H9 (cell line): ENCODE measurements around the gene CLEC20A. TPM values are rescaled to one million over a fixed set of nuclear protein-coding genes. Genes with fewer than 3 reads are reported as not detected.

Experiments
- DNase-seq: peaks from one replicate; pipeline ENCODE4 v3.0.0-alpha.2; 2017
- H2AFZ ChIP-seq: one replicate; pipeline ENCODE4 v1.6.1; 2013; ENCODE audit warnings: mild to moderate bottlenecking, low read length, control low read depth, moderate library complexity
- H2AK5ac ChIP-seq: 2 replicates; pipeline ENCODE4 v1.6.1; 2013; ENCODE audit warnings: low read length, control low read depth, mixed read lengths; ENCODE audit not compliant: insufficient read length
- H2BK120ac ChIP-seq: one replicate; pipeline ENCODE4 v1.6.1; 2013; ENCODE audit warnings: low read depth, mild to moderate bottlenecking, low read length, control low read depth, inconsistent platforms; ENCODE audit not compliant: poor library complexity, severe bottlenecking
- H2BK12ac ChIP-seq: 2 replicates; pipeline ENCODE4 v1.6.1; 2013; ENCODE audit warnings: low read length, control low read depth, mixed read lengths, low read depth; ENCODE audit not compliant: insufficient read length
- H2BK15ac ChIP-seq: 2 replicates; pipeline ENCODE4 v1.6.1; 2013; ENCODE audit warnings: low read depth, low read length, control low read depth
- H2BK20ac ChIP-seq: one replicate; pipeline ENCODE4 v1.6.1; 2013; ENCODE audit warnings: low read depth, mild to moderate bottlenecking, low read length, control low read depth, inconsistent platforms; ENCODE audit not compliant: poor library complexity, severe bottlenecking
- H2BK5ac ChIP-seq: 2 replicates; pipeline ENCODE4 v1.6.1; 2013; ENCODE audit warnings: low read length, control low read depth, mixed read lengths; ENCODE audit not compliant: insufficient read length
- H3K14ac ChIP-seq: 2 replicates; pipeline ENCODE4 v1.6.1; 2013; ENCODE audit warnings: low read length, control low read depth; ENCODE audit not compliant: insufficient read depth
- H3K18ac ChIP-seq: 2 replicates; pipeline ENCODE4 v1.6.1; 2013; ENCODE audit warnings: low read depth, mild to moderate bottlenecking, mixed read lengths, low read length, control low read depth; ENCODE audit not compliant: insufficient read length
- H3K23ac ChIP-seq: 2 replicates; pipeline ENCODE4 v1.6.1; 2013; ENCODE audit warnings: low read length, control low read depth, mixed read lengths, low read depth; ENCODE audit not compliant: insufficient read length
- H3K23me2 ChIP-seq: 2 replicates; pipeline ENCODE4 v1.6.1; 2013; ENCODE audit warnings: low read depth, mild to moderate bottlenecking, mixed read lengths, low read length, control low read depth; ENCODE audit not compliant: insufficient read length, poor library complexity, severe bottlenecking
- H3K27ac ChIP-seq: 2 replicates; pipeline ENCODE4 v1.5.1; 2013; ENCODE audit warnings: low read length, control low read depth, mixed read lengths, low read depth; ENCODE audit not compliant: insufficient read length
- H3K27me3 ChIP-seq: 2 replicates; pipeline ENCODE4 v1.6.1; 2013; ENCODE audit warnings: low read length, control low read depth, inconsistent platforms; ENCODE audit not compliant: insufficient read depth
- H3K4ac ChIP-seq: 2 replicates; pipeline ENCODE4 v1.6.1; 2013; ENCODE audit warnings: low read depth, mild to moderate bottlenecking, control low read depth, inconsistent platforms, low read length, moderate library complexity
- H3K4me1 ChIP-seq: 2 replicates; pipeline ENCODE4 v1.6.1; 2013; ENCODE audit warnings: low read length, control low read depth, inconsistent platforms; ENCODE audit not compliant: insufficient read depth
- H3K4me2 ChIP-seq: 2 replicates; pipeline ENCODE4 v1.6.1; 2013; ENCODE audit warnings: low read length, control low read depth, mixed read lengths; ENCODE audit not compliant: insufficient read length, insufficient read depth
- H3K56ac ChIP-seq: 2 replicates; pipeline ENCODE4 v1.6.1; 2013; ENCODE audit warnings: low read depth, mild to moderate bottlenecking, mixed read lengths, low read length, control low read depth; ENCODE audit not compliant: insufficient read length
- H3K79me1 ChIP-seq: 2 replicates; pipeline ENCODE4 v1.6.1; 2013; ENCODE audit warnings: low read depth, mild to moderate bottlenecking, moderate library complexity, low read length, control low read depth, inconsistent platforms; ENCODE audit not compliant: insufficient read depth, poor library complexity, severe bottlenecking
- H3K79me2 ChIP-seq: 2 replicates; pipeline ENCODE4 v1.6.1; 2013; ENCODE audit warnings: low read length, control low read depth, inconsistent platforms; ENCODE audit not compliant: insufficient read depth
- H3K9ac ChIP-seq: 2 replicates; pipeline ENCODE4 v1.6.1; 2013; ENCODE audit warnings: low read length, control low read depth, mixed read lengths; ENCODE audit not compliant: insufficient read length; ENCODE audit errors: extremely low read depth
- H3K9me3 ChIP-seq: one replicate; pipeline ENCODE4 v1.6.1; 2013; ENCODE audit warnings: low read depth, low read length, inconsistent platforms; ENCODE audit not compliant: control insufficient read depth
- H3T11ph ChIP-seq: one replicate; pipeline ENCODE4 v1.6.1; 2013; ENCODE audit warnings: mild to moderate bottlenecking, low read length, control low read depth, inconsistent platforms
- H4K20me1 ChIP-seq: one replicate; pipeline ENCODE4 v1.6.1; 2013; ENCODE audit not compliant: control insufficient read depth, insufficient read length, insufficient read depth
- H4K5ac ChIP-seq: 2 replicates; pipeline ENCODE4 v1.6.1; 2013; ENCODE audit warnings: low read depth, mild to moderate bottlenecking, mixed read lengths, low read length, control low read depth; ENCODE audit not compliant: insufficient read length
- H4K8ac ChIP-seq: replicated peaks from 2 replicates; pipeline ENCODE4 v1.6.1; 2013; ENCODE audit warnings: low read length, control low read depth, mixed read lengths, low read depth; ENCODE audit not compliant: insufficient read length
- H4K91ac ChIP-seq: 2 replicates; pipeline ENCODE4 v1.6.1; 2013; ENCODE audit warnings: low read depth, mild to moderate bottlenecking, moderate library complexity, mixed read lengths, low read length, control low read depth; ENCODE audit not compliant: insufficient read length
- H3K27ac Mint-ChIP-seq, 3 experiments: 2 replicates in 2 of 3; 3 replicates in 1 of 3; pipeline ENCODE4 v1.8.0; 2020 to 2021; ENCODE audit warnings: mixed read lengths in 3 of 3, mild to moderate bottlenecking in 1 of 3, moderate library complexity in 1 of 3
- H3K27me3 Mint-ChIP-seq: 2 replicates; pipeline ENCODE4 v1.8.0; 2021; ENCODE audit warnings: low read depth, mild to moderate bottlenecking, moderate library complexity, mixed read lengths
- H3K36me3 Mint-ChIP-seq, 3 experiments: 2 replicates in 2 of 3; 3 replicates in 1 of 3; pipeline ENCODE4 v1.8.0; 2020 to 2021; ENCODE audit warnings: low read depth in 3 of 3, mixed read lengths in 3 of 3; ENCODE audit not compliant: insufficient read depth in 1 of 3
- H3K4me1 Mint-ChIP-seq, 2 experiments: 2 replicates each; pipeline ENCODE4 v1.8.0; 2020; ENCODE audit warnings: mixed read lengths in 2 of 2
- H3K4me3 Mint-ChIP-seq, 2 experiments: 2 replicates in 1 of 2; 3 replicates in 1 of 2; pipeline ENCODE4 v1.8.0; 2020 to 2021; ENCODE audit warnings: mild to moderate bottlenecking in 2 of 2, mixed read lengths in 2 of 2, moderate library complexity in 1 of 2
- H3K9me3 Mint-ChIP-seq, 2 experiments: 2 replicates in 1 of 2; 3 replicates in 1 of 2; pipeline ENCODE4 v1.8.0; 2020; ENCODE audit warnings: mild to moderate bottlenecking in 2 of 2, mixed read lengths in 2 of 2, moderate library complexity in 1 of 2
- CTCF ChIP-seq: fragments of 200-600 bp; sonication (generic); conservative IDR thresholded peaks from 3 replicates; pipeline ENCODE4 v1.8.0; 2021; ENCODE audit warnings: antibody characterized with exemption, mild to moderate bottlenecking
- WGBS: extraction: QIAGEN DNeasy Blood & Tissue Kit; methylation state at CpG from one replicate; pipeline ENCODE4 v1.1.7; 2013; ENCODE audit warnings: missing lambda C conversion rate, low lambda C conversion rate, mixed read lengths; ENCODE audit not compliant: insufficient read length; ENCODE audit errors: extremely low coverage; 5-methylcytosine and 5-hydroxymethylcytosine counted together
- total RNA-seq: library from RNA; stranded (reverse); gene quantifications from 2 replicates; pipeline ENCODE4 v1.2.1, GENCODE V29; 2021

CLEC20A gene
- total RNA-seq, 1 experiment from 2014 or later: not detected

- H3K56ac ChIP-seq: no peak overlapping the region
- peaks cover 8 to 18% of the 10 kb centered on the region in 2 experiments for H3K4me1 Mint-ChIP-seq
- H2AFZ ChIP-seq: no peak overlapping the region
- H3K79me1 ChIP-seq: no peaks in the 10 kb centered on the region
- no peak overlapping the region for H3K23ac ChIP-seq
- H3K4ac ChIP-seq: no peak overlapping the region
- H3K23me2 ChIP-seq: no peaks in the 10 kb centered on the region
- peak; percentile 53 for TF ChIP-seq CTCF
- no peaks in the 10 kb centered on the region; the same call in 1 of the 2 replicates for H3K4me1 ChIP-seq
- DNase-seq: peak; percentile 50
- peaks cover 3% of the 10 kb centered on the region; the same call in 1 of the 2 replicates for H3K27me3 Mint-ChIP-seq
- no peak overlapping the region for H3K18ac ChIP-seq
- no peak overlapping the region for H2BK12ac ChIP-seq
- no peak overlapping the region for H2BK15ac ChIP-seq
- no peak overlapping the region for H4K5ac ChIP-seq
- no peak overlapping the region for H2BK20ac ChIP-seq
- no peaks in the 10 kb centered on the region for H3K9me3 ChIP-seq
- no peak overlapping the region for H4K91ac ChIP-seq
- no peak overlapping the region for H2BK5ac ChIP-seq
- no peaks in the 10 kb centered on the region for H3K27me3 ChIP-seq
- H3K9ac ChIP-seq: no peak overlapping the region
- H2BK120ac ChIP-seq: no peak overlapping the region
- no CpG with 5 or more reads among the region's 11 CpGs for WGBS
- no peaks in the 10 kb centered on the region for H3K9me3 Mint-ChIP-seq
- no peak overlapping the region for H4K8ac ChIP-seq
- no peak overlapping the region for H3K4me2 ChIP-seq
- H3T11ph ChIP-seq: no peak overlapping the region
- H3K27ac Mint-ChIP-seq: no peak overlapping the region; a peak in 1 of 7 replicates
- H3K14ac ChIP-seq: no peak overlapping the region
- no peaks in the 10 kb centered on the region for H3K36me3 Mint-ChIP-seq
- H3K27ac ChIP-seq: no peak overlapping the region
- no peaks in the 10 kb centered on the region for H3K79me2 ChIP-seq
- no peak overlapping the region; a peak in 1 of 5 replicates for H3K4me3 Mint-ChIP-seq
- no peaks in the 10 kb centered on the region for H4K20me1 ChIP-seq
- H2AK5ac ChIP-seq: no peak overlapping the region
Measured at GRCh38 chr1:178500091-178500770, 3.5 kb upstream of the CLEC20A start.
